ENCODE measurements around the gene ARHGEF16. TPM values are rescaled to one million over a fixed set of nuclear protein-coding genes. Genes with fewer than 3 reads are reported as not detected.

ARHGEF16 gene
- total RNA-seq, 1 donor from 2014 or later, result not detected

DNA sequence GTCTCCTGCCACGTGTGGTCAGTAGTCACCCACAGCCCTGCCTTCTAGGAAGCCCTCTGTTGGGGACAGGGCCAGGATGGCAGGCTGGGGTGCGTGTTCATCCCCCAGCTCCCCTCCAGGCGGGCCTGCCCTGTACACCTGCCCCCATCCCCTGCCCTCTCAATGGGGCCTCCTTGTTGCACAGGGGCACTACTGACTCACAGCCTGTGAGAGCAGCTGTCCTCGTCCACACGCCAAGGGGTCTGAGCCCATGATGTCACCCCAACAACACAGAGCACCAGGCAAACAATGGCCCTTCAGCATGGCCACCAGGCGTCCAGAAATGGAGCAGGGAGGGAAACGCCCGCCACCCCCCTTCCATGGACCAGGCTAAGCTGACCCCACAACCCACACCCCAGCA, 64.3 kb downstream of the ARHGEF16 start:
- DNase-seq (ENCODE audit: low spot score in 2 of 2), result no peak
- TF ChIP-seq, protein P1, sequence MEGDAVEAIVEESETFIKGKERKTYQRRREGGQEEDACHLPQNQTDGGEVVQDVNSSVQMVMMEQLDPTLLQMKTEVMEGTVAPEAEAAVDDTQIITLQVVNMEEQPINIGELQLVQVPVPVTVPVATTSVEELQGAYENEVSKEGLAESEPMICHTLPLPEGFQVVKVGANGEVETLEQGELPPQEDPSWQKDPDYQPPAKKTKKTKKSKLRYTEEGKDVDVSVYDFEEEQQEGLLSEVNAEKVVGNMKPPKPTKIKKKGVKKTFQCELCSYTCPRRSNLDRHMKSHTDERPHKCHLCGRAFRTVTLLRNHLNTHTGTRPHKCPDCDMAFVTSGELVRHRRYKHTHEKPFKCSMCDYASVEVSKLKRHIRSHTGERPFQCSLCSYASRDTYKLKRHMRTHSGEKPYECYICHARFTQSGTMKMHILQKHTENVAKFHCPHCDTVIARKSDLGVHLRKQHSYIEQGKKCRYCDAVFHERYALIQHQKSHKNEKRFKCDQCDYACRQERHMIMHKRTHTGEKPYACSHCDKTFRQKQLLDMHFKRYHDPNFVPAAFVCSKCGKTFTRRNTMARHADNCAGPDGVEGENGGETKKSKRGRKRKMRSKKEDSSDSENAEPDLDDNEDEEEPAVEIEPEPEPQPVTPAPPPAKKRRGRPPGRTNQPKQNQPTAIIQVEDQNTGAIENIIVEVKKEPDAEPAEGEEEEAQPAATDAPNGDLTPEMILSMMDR (IDR thresholded peaks at IDR 0.05), result no peak
- H3K27me3 ChIP-seq, result no peaks in the 10 kb centered on the region

DNA sequence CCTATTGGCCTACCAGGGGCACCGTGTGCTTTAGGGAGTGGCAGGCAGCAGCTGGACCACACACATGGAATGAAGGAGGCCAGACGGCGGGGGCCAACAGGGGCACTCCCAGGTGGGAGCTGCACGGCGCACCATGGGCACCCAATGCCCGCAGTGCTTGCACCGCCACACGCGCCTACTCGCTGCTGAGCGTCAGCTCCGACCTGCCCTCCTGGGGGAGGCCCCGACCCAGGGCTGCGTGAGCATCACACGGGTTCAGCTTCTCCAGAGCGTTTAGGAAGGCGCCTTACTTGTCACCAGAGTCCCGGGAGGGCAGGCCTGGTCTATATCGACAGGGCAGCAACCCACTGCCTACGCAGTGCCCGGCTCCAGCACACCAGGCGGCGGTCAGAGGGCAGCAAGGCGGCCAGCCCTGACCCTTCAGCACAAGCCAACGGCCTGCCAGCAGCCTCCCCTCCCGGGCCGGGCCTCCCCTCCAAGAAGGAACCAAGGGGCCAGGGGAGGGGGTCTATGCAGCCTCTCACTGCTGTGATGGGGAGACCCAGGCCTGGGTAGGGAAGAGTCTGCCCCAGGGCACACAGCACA, 64.9 kb downstream of the ARHGEF16 start:
- Histone ChIP-seq H3K9me3 (no peaks in the 10 kb centered on the region), H3K27me3 (no peaks in the 10 kb centered on the region), H3K36me3 (peaks cover 30 to 71% of the 10 kb centered on the region in 2 donors), H3K4me3 (no peak overlapping the region), H3K27ac (no peak overlapping the region), H3K4me1 (peaks cover 3 to 5% of the 10 kb centered on the region in 2 donors)
- no peak for DNase-seq (ENCODE audit: low spot score in 2 of 2)
- TF ChIP-seq, protein P1 (IDR thresholded peaks at IDR 0.05), result no peak
- intact Hi-C loops (cut with DNase I), result loop anchor here (5.0 kb wide), 1 partner anchor 33 kb away; no protein-coding TSS in a partner anchor

More for the DNA sequence above, 64.3 kb downstream of the ARHGEF16 start:
- no peaks in the 10 kb centered on the region for H3K9me3 ChIP-seq
- H3K27ac ChIP-seq, result no peak overlapping the region
- peaks cover 3 to 5% of the 10 kb centered on the region in 2 donors for H3K4me1 ChIP-seq
- H3K4me3 ChIP-seq, result no peak overlapping the region
- intact Hi-C loops (cut with DNase I), result loop anchor here (5.0 kb wide), 1 partner anchor 34 kb away; no protein-coding TSS in a partner anchor
- peaks cover 28 to 71% of the 10 kb centered on the region in 2 donors for H3K36me3 ChIP-seq

DNA sequence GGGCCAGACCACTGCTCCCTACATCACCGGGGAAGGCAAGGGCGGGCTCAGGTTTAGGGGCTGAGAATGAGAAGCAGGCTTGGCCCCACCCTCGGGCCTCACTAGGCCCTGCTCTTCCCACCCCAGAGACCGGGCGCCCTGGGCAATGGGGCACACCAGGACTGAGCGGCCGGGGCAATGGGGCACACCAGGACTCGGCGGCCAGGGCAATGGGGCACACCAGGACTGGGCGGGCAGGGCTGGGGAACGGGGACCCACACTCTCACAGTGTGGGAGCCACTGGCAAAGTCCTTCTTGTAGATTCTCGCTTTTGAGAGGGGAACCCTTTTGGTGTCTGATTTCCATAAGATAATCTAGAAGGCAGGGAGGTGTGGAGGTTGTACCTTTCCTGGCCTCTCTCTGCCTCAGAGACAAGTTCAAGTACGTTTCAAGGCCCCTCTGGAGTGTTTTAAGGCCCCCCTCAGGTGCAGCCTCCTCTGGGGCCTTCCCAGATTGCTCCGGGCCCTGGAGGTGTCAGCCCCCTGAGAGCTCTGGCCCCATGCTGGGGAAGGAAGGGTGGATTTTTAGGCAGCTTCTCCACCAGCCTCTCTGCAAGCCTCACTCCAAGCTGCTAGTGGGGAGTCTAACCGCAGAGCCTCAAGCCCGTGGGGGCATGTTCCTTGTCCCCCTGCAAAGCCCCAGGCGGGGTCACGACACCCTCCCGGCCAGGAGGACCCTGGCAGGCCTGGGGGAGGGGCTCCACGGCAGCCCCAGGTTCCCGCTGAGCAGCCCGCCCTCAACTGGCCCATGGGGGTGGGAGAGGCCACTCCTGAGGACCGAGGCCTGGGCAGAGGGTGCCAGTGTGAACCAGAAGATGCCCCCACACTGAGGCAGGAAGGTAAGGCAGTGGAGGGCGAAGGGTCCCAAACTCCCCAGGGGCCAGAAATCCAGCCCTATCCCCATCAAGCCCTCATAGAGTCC, 66.2 kb downstream of the ARHGEF16 start:
- H3K27me3 ChIP-seq, result no peaks in the 10 kb centered on the region
- TF ChIP-seq, protein P1 (IDR thresholded peaks at IDR 0.05), result no peak

DNA sequence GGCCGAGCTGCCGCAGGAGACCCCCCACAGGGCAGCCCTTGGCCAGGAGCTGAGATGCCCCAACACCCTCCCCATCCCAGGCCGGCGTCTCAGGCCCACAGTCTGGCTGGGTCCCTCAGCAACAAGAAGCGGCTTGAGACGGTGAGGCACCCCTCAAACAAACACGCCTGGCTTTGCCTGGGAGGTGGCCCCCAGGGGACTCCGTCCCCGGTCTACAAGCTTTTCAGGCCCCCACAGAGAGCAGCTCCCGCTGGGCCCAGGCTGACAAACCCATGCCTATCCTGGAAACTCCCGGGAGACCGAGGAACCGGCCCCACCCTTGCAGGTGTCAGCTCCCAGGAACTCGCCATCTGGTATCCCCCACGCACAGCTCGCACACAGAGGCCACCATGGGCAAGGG, 67.0 kb downstream of the ARHGEF16 start:
- Histone ChIP-seq H3K36me3 (peaks cover 26 to 65% of the 10 kb centered on the region in 2 donors), H3K4me3 (no peak overlapping the region), H3K27me3 (no peaks in the 10 kb centered on the region), H3K4me1 (peaks cover 9 to 10% of the 10 kb centered on the region in 2 donors), H3K9me3 (no peaks in the 10 kb centered on the region), H3K27ac (no peak overlapping the region)
- TF ChIP-seq, protein P1 (IDR thresholded peaks at IDR 0.05), result no peak
- DNase-seq (ENCODE audit: low spot score in 2 of 2), result no peak
- intact Hi-C loops (cut with DNase I), result no loop called here

More for the DNA sequence above, 66.2 kb downstream of the ARHGEF16 start:
- DNase-seq (ENCODE audit: low spot score in 2 of 2), result no peak
- Histone ChIP-seq H3K36me3 (peaks cover 26 to 65% of the 10 kb centered on the region in 2 donors), H3K4me3 (no peak overlapping the region), H3K4me1 (peaks cover 5 to 7% of the 10 kb centered on the region in 2 donors), H3K27ac (no peak overlapping the region), H3K9me3 (no peaks in the 10 kb centered on the region)
- intact Hi-C loops (cut with DNase I), result no loop called here

DNA sequence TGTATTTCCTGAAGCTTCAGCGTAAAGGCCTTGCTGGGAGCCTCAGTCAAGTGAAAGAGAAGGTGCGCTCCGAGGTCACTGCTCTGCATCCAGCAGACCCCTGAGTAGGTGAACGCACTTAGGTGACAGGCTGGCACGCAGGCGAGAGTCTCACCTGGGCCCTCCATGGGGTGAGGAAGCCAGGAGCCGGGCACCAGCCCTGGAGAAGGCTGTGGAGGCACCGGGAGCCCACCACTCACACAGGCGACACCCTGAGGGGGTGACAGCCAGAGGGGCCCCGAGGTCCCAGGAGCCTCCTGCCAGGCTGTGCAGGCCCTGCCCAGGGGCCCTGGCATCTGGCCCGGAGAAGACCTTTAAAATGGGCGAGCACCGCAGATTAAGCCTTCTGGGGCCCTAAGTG, 67.6 kb downstream of the ARHGEF16 start:
- H3K27me3 ChIP-seq, result no peaks in the 10 kb centered on the region
- TF ChIP-seq, protein P1 (IDR thresholded peaks at IDR 0.05), result no peak
- H3K27ac ChIP-seq, result no peak overlapping the region
- DNase-seq (ENCODE audit: low spot score in 2 of 2), result no peak
- H3K36me3 ChIP-seq, result peaks cover 26 to 65% of the 10 kb centered on the region in 2 donors
- no peaks in the 10 kb centered on the region for H3K9me3 ChIP-seq
- H3K4me1 ChIP-seq, result peaks cover 8 to 16% of the 10 kb centered on the region in 2 donors
- intact Hi-C loops (cut with DNase I), result no loop called here
- H3K4me3 ChIP-seq, result no peak overlapping the region
